Brain microvascular endothelial cell (primary cell): ENCODE data around the gene SHBG.

ENCODE experiments used
- DNase-seq: peaks from one replicate; pipeline ENCODE4 v3.0.0-alpha.2; 2020
- H3K27ac ChIP-seq: fragments of 250-450 bp; sonication (Bioruptor Pico); 2 replicates; pipeline ENCODE4 v1.5.1; 2020; ENCODE audit warnings: mild to moderate bottlenecking, moderate library complexity
- H3K27me3 ChIP-seq: fragments of 250-450 bp; sonication (Bioruptor Pico); replicated peaks from 2 replicates; pipeline ENCODE4 v1.5.1; 2020; ENCODE audit warnings: mild to moderate bottlenecking
- H3K36me3 ChIP-seq: fragments of 250-450 bp; sonication (Bioruptor Pico); replicated peaks from 2 replicates; pipeline ENCODE4 v1.5.1; 2020; ENCODE audit warnings: mild to moderate bottlenecking
- H3K4me3 ChIP-seq: 2 replicates; pipeline ENCODE4 v1.5.1; 2011; ENCODE audit warnings: low read depth, mild to moderate bottlenecking, control low read depth, low read length, moderate library complexity
- in situ Hi-C: cut with HindIII; loops from 2 replicates; pipeline ENCODE4 v1.10.0; 2017; ENCODE audit warnings: low sequenced_read_pairs, low pct_ligation_motif_present
- TF ChIP-seq, protein P1 (sequence below): IDR thresholded peaks from 2 replicates; pipeline ENCODE4 v1.5.1; 2011; ENCODE audit warnings: low read depth, mild to moderate bottlenecking, moderate library complexity, low read length, control low read depth, inconsistent platforms; ENCODE audit errors: missing control alignments

The SHBG gene

DNA sequence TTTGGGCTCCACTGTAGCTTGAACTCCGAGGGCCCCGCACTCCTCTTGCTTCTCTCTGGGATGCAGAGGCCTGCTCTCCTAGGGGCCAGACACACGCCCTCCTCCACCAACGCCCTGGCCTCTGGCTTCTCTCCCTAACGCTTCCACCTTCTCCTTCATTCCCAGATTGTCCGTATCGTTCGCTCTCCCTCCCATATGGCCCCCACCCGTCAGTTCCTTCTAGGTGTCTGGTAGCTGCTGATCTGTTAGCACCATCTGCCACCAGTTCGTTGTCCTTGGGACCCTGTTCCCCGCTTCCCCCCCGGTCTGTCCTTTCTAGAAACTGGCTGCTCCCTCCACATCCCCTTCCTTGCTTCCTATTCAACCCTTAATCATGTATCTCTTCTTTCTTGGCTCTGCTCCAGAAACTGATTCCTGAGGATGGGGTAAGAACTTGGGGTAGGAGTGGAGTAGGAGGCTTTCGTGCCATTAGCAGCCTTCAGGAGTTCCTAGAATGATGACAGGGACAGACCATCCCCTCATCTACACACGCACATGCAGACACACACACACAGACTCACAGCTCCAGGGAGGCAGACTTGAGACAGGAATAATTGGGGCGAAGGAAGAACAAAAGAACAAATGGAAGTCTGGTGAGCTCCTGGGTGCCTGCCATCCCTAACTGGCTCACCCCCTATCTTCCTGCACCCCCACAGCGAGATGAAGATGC, 25.1 kb downstream of the SHBG start:
- TF ChIP-seq, protein P1, sequence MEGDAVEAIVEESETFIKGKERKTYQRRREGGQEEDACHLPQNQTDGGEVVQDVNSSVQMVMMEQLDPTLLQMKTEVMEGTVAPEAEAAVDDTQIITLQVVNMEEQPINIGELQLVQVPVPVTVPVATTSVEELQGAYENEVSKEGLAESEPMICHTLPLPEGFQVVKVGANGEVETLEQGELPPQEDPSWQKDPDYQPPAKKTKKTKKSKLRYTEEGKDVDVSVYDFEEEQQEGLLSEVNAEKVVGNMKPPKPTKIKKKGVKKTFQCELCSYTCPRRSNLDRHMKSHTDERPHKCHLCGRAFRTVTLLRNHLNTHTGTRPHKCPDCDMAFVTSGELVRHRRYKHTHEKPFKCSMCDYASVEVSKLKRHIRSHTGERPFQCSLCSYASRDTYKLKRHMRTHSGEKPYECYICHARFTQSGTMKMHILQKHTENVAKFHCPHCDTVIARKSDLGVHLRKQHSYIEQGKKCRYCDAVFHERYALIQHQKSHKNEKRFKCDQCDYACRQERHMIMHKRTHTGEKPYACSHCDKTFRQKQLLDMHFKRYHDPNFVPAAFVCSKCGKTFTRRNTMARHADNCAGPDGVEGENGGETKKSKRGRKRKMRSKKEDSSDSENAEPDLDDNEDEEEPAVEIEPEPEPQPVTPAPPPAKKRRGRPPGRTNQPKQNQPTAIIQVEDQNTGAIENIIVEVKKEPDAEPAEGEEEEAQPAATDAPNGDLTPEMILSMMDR, result no peak
- peak; percentile 31 for DNase-seq
- in situ Hi-C loops, result no loop called here
- Histone ChIP-seq H3K4me3 (no peak overlapping the region), H3K36me3 (no peaks in the 10 kb centered on the region), H3K27ac (no peak overlapping the region), H3K27me3 (peaks cover 28% of the 10 kb centered on the region)

- in situ Hi-C loops, result no loop called here
- H3K27me3 ChIP-seq, result peaks cover 28% of the 10 kb centered on the region
- no peaks in the 10 kb centered on the region for H3K36me3 ChIP-seq
- TF ChIP-seq, protein P1, result no peak
- no peak overlapping the region for H3K4me3 ChIP-seq
- H3K27ac ChIP-seq, result no peak overlapping the region
- no peak for DNase-seq
These were observed 25.6 kb downstream of the SHBG start for GRCh38 chr17:7655541-7655840.

GRCh38 chr17:7656958-7657609, 27.1 kb downstream of the SHBG start:
- DNase-seq, result no peak
- Histone ChIP-seq H3K27me3 (peaks cover 16% of the 10 kb centered on the region), H3K36me3 (no peaks in the 10 kb centered on the region), H3K4me3 (no peak overlapping the region), H3K27ac (no peak overlapping the region)
- TF ChIP-seq, protein P1, result no peak
- in situ Hi-C loops, result no loop called here

DNA sequence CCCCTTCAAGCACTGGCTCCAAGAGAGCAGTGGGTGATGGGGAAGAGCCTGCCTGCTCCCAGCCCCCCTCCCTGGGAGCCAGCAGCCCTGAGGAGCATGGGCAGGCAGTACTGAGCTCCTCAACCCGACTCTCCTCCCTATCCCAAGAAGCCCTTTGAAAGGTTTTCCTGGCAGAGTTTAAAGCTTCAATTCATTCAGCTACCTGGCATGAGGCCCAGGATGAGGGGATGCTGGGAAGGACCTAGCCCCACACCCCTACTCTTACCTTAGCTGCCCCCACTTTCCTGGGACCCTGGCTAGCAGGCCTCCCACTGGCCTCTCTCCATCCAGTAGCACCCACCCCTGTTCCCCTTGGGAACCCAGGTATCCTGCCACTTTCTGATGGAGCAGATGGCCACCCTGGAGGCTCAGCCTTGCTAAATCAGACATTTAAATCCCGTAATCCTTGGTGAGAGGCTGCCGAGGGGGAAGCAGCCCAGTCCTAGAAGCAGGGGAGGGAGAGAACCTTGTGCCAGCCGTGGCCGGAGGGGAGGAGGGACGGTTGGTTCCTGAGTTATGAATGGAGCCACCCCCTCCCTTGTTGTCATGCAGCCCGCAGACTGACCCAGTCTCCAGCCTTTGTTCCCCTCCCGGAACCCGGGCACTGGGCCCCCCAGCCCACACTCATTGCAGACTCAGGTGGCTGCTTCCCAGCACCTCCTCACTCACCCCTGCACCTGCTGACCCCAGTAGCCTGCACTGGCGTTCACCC, 37.9 kb downstream of the SHBG start:
- no peak for DNase-seq
- H3K27me3 ChIP-seq, result no peaks in the 10 kb centered on the region
- in situ Hi-C loops, result no loop called here
- TF ChIP-seq, protein P1, result no peak
- H3K4me3 ChIP-seq, result no peak overlapping the region
- no peak overlapping the region for H3K27ac ChIP-seq
- peaks cover 46% of the 10 kb centered on the region for H3K36me3 ChIP-seq

GRCh38 chr17:7668482-7668881, 38.5 kb downstream of the SHBG start:
- DNase-seq, result no peak
- peaks cover 52% of the 10 kb centered on the region for H3K36me3 ChIP-seq
- TF ChIP-seq, protein P1, result no peak
- H3K27me3 ChIP-seq, result no peaks in the 10 kb centered on the region
- in situ Hi-C loops, result no loop called here
- no peak overlapping the region for H3K4me3 ChIP-seq
- no peak overlapping the region for H3K27ac ChIP-seq
